SIG-M5 treated with dmso at 0.1 percent for 504 hours (cell line): Measurements from ENCODE around the gene HIGD1C.
"Not testable (repeated sequence)": the region's sequence is repeated elsewhere in the genome, so short reads cannot be mapped to it uniquely, and the experiment has no call there.

Experiments used
- DNase-seq: peaks from one replicate; lab custom pipeline; 2025; ENCODE audit not compliant: unreplicated experiment; lab: John Stamatoyannopoulos, UW

The HIGD1C gene

GRCh38 chr12:50952510-50952909 lies at the start of gene HIGD1C:
TSS of gene HIGD1C (plus strand) at chr12:50952544. CDS start at chr12:50953999, 1,455 bp downstream.
- no peak for DNase-seq

GRCh38 chr12:50908479-50908878 lies 43.9 kb upstream of the HIGD1C start:
- DNase-seq = not testable (repeated sequence)

GRCh38 chr12:50912361-50912760 lies 40.0 kb upstream of the HIGD1C start:
- DNase-seq = not testable (repeated sequence)

- DNase-seq = no peak
These were observed 39.1 kb upstream of the HIGD1C start for GRCh38 chr12:50913224-50913623.

- no peak for DNase-seq
These were observed 37.4 kb upstream of the HIGD1C start for GRCh38 chr12:50914872-50915484.

GRCh38 chr12:50916292-50916691 lies 36.1 kb upstream of the HIGD1C start:
- DNase-seq = no peak

GRCh38 chr12:50918584-50919316 lies 33.6 kb upstream of the HIGD1C start:
- DNase-seq = no peak

GRCh38 chr12:50922820-50923219 lies 29.5 kb upstream of the HIGD1C start:
- DNase-seq = no peak

GRCh38 chr12:50923361-50924130 lies 28.8 kb upstream of the HIGD1C start:
- no peak for DNase-seq

- DNase-seq = no peak
These were observed 28.3 kb upstream of the HIGD1C start for GRCh38 chr12:50924131-50924438.

GRCh38 chr12:50924439-50925341 lies 27.7 kb upstream of the HIGD1C start:
- DNase-seq = peak; percentile 94

- DNase-seq = no peak
These were observed 27.0 kb upstream of the HIGD1C start for GRCh38 chr12:50925342-50925651.

GRCh38 chr12:50925920-50926319 lies 26.4 kb upstream of the HIGD1C start:
- no peak for DNase-seq

- DNase-seq = no peak
These were observed 25.9 kb upstream of the HIGD1C start for GRCh38 chr12:50926415-50926814.

- not testable (repeated sequence) for DNase-seq
These were observed 25.4 kb upstream of the HIGD1C start for GRCh38 chr12:50926932-50927331.

GRCh38 chr12:50927356-50927755 lies 25.0 kb upstream of the HIGD1C start:
- no peak for DNase-seq

GRCh38 chr12:50927766-50928224 lies 24.5 kb upstream of the HIGD1C start:
- DNase-seq = no peak

GRCh38 chr12:50928392-50928791 lies 24.0 kb upstream of the HIGD1C start:
- peak; percentile 58 for DNase-seq

GRCh38 chr12:50929831-50930230 lies 22.5 kb upstream of the HIGD1C start:
- DNase-seq = no peak

GRCh38 chr12:50930477-50930876 lies 21.9 kb upstream of the HIGD1C start:
- DNase-seq = not testable (repeated sequence)

- peak; percentile 29 for DNase-seq
These were observed 19.5 kb upstream of the HIGD1C start for GRCh38 chr12:50932787-50933280.
